ENCODE measurements around the gene USP5.

DNA sequence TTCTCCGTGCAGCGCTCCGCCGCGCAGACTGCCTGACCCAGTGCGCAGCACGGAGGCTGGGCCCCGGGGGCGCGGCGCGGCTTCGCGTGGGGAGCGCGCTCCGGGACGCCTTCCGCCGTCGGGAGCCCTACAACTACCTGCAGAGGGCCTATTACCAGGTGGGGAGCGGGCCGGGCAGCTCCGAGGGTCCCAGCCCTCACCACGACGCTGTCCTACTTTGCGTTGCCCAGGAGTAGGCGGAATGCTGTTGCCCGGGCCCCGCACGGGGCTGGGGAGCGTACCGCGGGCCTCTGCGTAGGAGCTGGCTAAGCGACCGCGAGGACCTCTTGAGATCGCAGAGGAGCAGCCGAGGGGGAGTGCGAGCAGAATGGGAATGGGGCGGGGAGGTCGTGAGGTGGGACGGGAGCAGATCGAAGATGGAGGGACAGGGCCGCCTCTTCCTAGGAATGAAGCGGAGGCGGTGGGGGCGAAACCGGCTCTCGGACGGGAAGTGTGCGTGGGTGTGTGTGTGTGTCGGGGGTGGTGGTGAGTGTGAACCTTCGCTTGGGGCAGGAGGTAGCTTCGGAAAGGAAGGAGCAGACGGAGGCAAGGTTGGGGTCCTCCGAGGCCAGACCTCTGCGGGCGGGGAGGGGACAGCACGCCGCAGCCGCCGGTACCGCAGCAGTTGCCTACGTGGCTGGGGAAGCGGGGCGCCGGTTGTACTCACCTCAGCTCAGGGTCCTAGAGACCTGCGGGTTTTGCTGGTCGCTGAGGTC, 23.0 kb upstream of the USP5 start:
- TF ChIP-seq CTCF (IDR thresholded peaks at IDR 0.05; ENCODE audit: control extremely low read depth in 1 of 3, insufficient read depth in 1 of 3, low read depth in 1 of 3, low read length in 3 of 3) (no peak), BRCA1 (IDR thresholded peaks at IDR 0.05; ENCODE audit: low read depth, low read length) (no peak), SP4 (IDR thresholded peaks at IDR 0.05; ENCODE audit: low read length) (0 out of 2 replicates have a peak, but pooled peaks have one; percentile 18), CHD2 (IDR thresholded peaks at IDR 0.05; ENCODE audit: low read length) (no peak), BCL11A (IDR thresholded peaks at IDR 0.05; ENCODE audit: low read depth in 2 of 2, low read length in 2 of 2) (no peak)

All from H1 (cell line).